DND-41 (cell line): Measurements from ENCODE around the gene RAB43.

Experiments used
- CTCF ChIP-seq: IDR thresholded peaks from 2 replicates; pipeline ENCODE4 v1.5.1; 2012; ENCODE audit warnings: borderline replicate concordance, low read length, moderate library complexity, mild to moderate bottlenecking; ENCODE audit not compliant: poor library complexity, severe bottlenecking; ENCODE audit errors: extremely low read depth
- EZH2 ChIP-seq: IDR thresholded peaks from 3 replicates; pipeline ENCODE4 v1.6.1; 2012; ENCODE audit warnings: borderline replicate concordance, low read depth, mild to moderate bottlenecking, moderate library complexity, low read length, inconsistent platforms; ENCODE audit not compliant: severe bottlenecking

GRCh38 chr3:129117134-129117533, 4.5 kb downstream of the RAB43 start:
- TF ChIP-seq CTCF (no peak), EZH2 (no peak)
